Caki2 (cell line): ENCODE results near the gene HMCN2. TPM values are rescaled to one million over a fixed set of nuclear protein-coding genes. Genes with fewer than 3 reads are reported as not detected.

ENCODE experiments used
- DNase-seq: peaks from one replicate; pipeline ENCODE4 v3.0.0-alpha.2; 2015; ENCODE audit warnings: low read depth
- in situ Hi-C: cut with HindIII; loops from 2 replicates; pipeline ENCODE4 v1.10.0; 2016; ENCODE audit warnings: low sequenced_read_pairs, low pct_unique_long_range_greater_than_20kb, mixed read lengths
- total RNA-seq: library from RNA; depleted of rRNA; stranded (reverse); fragments of >200 nt; shearing (Covaris generic); gene quantifications from 2 replicates; pipeline ENCODE4 v1.2.3, GENCODE V29; 2014; ENCODE audit warnings: low replicate concordance; rRNA removed

HMCN2 gene
- total RNA-seq, 1 experiment from 2014 or later, result not detected

GRCh38 chr9:130471411-130472183 lies 206.0 kb downstream of the HMCN2 start:
- DNase-seq, result no peak
- in situ Hi-C loops, result no loop called here

- no peak for DNase-seq
- in situ Hi-C loops, result no loop called here
Measured at GRCh38 chr9:130472184-130472705, 206.7 kb downstream of the HMCN2 start.

GRCh38 chr9:130473009-130473408 lies 207.4 kb downstream of the HMCN2 start:
- no peak for DNase-seq
- in situ Hi-C loops, result no loop called here

- in situ Hi-C loops, result no loop called here
- DNase-seq, result no peak
Measured at GRCh38 chr9:130473566-130473965, 208.0 kb downstream of the HMCN2 start.

- DNase-seq, result no peak
- in situ Hi-C loops, result no loop called here
Measured at GRCh38 chr9:130474106-130474505, 208.5 kb downstream of the HMCN2 start.

- in situ Hi-C loops, result no loop called here
- DNase-seq, result no peak
Measured at GRCh38 chr9:130476151-130476730, 210.7 kb downstream of the HMCN2 start.

GRCh38 chr9:130477564-130477963 lies 212.0 kb downstream of the HMCN2 start:
- DNase-seq, result no peak
- in situ Hi-C loops, result no loop called here

GRCh38 chr9:130478152-130478551 lies 212.6 kb downstream of the HMCN2 start:
- in situ Hi-C loops, result no loop called here
- no peak for DNase-seq

- no peak for DNase-seq
- in situ Hi-C loops, result no loop called here
Measured at GRCh38 chr9:130478736-130479575, 213.4 kb downstream of the HMCN2 start.

- DNase-seq, result no peak
- in situ Hi-C loops, result no loop called here
Measured at GRCh38 chr9:130479587-130479986, 214.0 kb downstream of the HMCN2 start.

- in situ Hi-C loops, result no loop called here
- no peak for DNase-seq
Measured at GRCh38 chr9:130480673-130481072, 215.1 kb downstream of the HMCN2 start.

GRCh38 chr9:130482463-130482862 lies 216.9 kb downstream of the HMCN2 start:
- in situ Hi-C loops, result no loop called here
- no peak for DNase-seq

- in situ Hi-C loops, result no loop called here
- DNase-seq, result no peak
Measured at GRCh38 chr9:130483371-130483971, 217.9 kb downstream of the HMCN2 start.

Other genes with a start within 250 kb of the HMCN2 start
- 68.1 and 103 TPM in 2 replicates for gene FNBP1, start 222.6 kb upstream of the HMCN2 start, total RNA-seq
- 11.4 and 20.0 TPM in 2 replicates for gene GPR107, start 211.9 kb upstream of the HMCN2 start, total RNA-seq
- 45.7 and 69.6 TPM in 2 replicates for gene NCS1, start 93.4 kb upstream of the HMCN2 start, total RNA-seq
- 23.7 and 27.1 TPM in 2 replicates for gene ASS1, start 179.2 kb downstream of the HMCN2 start, total RNA-seq